ENCODE measurements around the gene COBL. TPM values are rescaled to one million over a fixed set of nuclear protein-coding genes. Genes with fewer than 3 reads are reported as not detected.

The COBL gene
- total RNA-seq, 1 donor from 2014 or later: 27.9 TPM

- no peak overlapping the region for H3K27ac ChIP-seq
- no peaks in the 10 kb centered on the region for H3K36me3 ChIP-seq
- DNase-seq: no peak
- H3K27me3 ChIP-seq (ENCODE audit: low read depth): no peaks in the 10 kb centered on the region
- no peak for TF ChIP-seq CTCF (IDR thresholded peaks at IDR 0.05)
- H3K4me3 ChIP-seq: no peak overlapping the region
- ATAC-seq: no peak
- no peaks in the 10 kb centered on the region for H3K4me1 ChIP-seq
- intact Hi-C loops (cut with DNase I): no loop called here
- H3K9me3 ChIP-seq: no peaks in the 10 kb centered on the region
Observed at GRCh38 chr7:51301806-51302205, 14.8 kb downstream of the COBL start.

GRCh38 chr7:51300762-51301674 lies 15.6 kb downstream of the COBL start:
- H3K4me1 ChIP-seq: no peaks in the 10 kb centered on the region
- H3K36me3 ChIP-seq: no peaks in the 10 kb centered on the region
- no peak for DNase-seq
- no peak for ATAC-seq
- H3K27me3 ChIP-seq (ENCODE audit: low read depth): no peaks in the 10 kb centered on the region
- H3K4me3 ChIP-seq: no peak overlapping the region
- intact Hi-C loops (cut with DNase I): no loop called here
- no peak for TF ChIP-seq CTCF (IDR thresholded peaks at IDR 0.05)
- H3K9me3 ChIP-seq: no peaks in the 10 kb centered on the region
- H3K27ac ChIP-seq: no peak overlapping the region

- Histone ChIP-seq H3K4me3 (no peak overlapping the region), H3K36me3 (no peaks in the 10 kb centered on the region), H3K27me3 (ENCODE audit: low read depth) (no peaks in the 10 kb centered on the region), H3K27ac (no peak overlapping the region), H3K4me1 (no peaks in the 10 kb centered on the region), H3K9me3 (no peaks in the 10 kb centered on the region)
- intact Hi-C loops (cut with DNase I): no loop called here
- no peak for TF ChIP-seq CTCF (IDR thresholded peaks at IDR 0.05)
- ATAC-seq: peak in 1 of 2 donors; percentile 3
- DNase-seq: no peak
Observed at GRCh38 chr7:51299391-51300133, 17.0 kb downstream of the COBL start.

GRCh38 chr7:51298912-51299311 lies 17.7 kb downstream of the COBL start:
- ATAC-seq (no peak), DNase-seq (no peak)
- no peak for TF ChIP-seq CTCF (IDR thresholded peaks at IDR 0.05)
- no peaks in the 10 kb centered on the region for H3K27me3 ChIP-seq (ENCODE audit: low read depth)
- H3K27ac ChIP-seq: no peak overlapping the region
- no peaks in the 10 kb centered on the region for H3K9me3 ChIP-seq
- H3K4me1 ChIP-seq: no peaks in the 10 kb centered on the region
- H3K36me3 ChIP-seq: no peaks in the 10 kb centered on the region
- intact Hi-C loops (cut with DNase I): no loop called here
- no peak overlapping the region for H3K4me3 ChIP-seq

GRCh38 chr7:51297986-51298385 lies 18.6 kb downstream of the COBL start:
- ATAC-seq: no peak

More at GRCh38 chr7:51297986-51298385, 18.6 kb downstream of the COBL start:
- intact Hi-C loops (cut with DNase I): no loop called here
- Histone ChIP-seq H3K4me3 (no peak overlapping the region), H3K27me3 (ENCODE audit: low read depth) (no peaks in the 10 kb centered on the region), H3K27ac (no peak overlapping the region), H3K4me1 (no peaks in the 10 kb centered on the region), H3K36me3 (no peaks in the 10 kb centered on the region), H3K9me3 (no peaks in the 10 kb centered on the region)
- no peak for TF ChIP-seq CTCF (IDR thresholded peaks at IDR 0.05)
- DNase-seq: no peak
